Medulla oblongata (tissue), 1 donor: Measurements from ENCODE around the gene ENOX2.
"Not testable (repeated sequence)": the region's sequence is repeated elsewhere in the genome, so short reads cannot be mapped to it uniquely, and the experiment has no call there.

Experiments
- DNase-seq: peaks from one replicate; pipeline ENCODE4 v3.0.0-alpha.2; 2015; ENCODE audit errors: extremely low spot score

Gene ENOX2

DNA sequence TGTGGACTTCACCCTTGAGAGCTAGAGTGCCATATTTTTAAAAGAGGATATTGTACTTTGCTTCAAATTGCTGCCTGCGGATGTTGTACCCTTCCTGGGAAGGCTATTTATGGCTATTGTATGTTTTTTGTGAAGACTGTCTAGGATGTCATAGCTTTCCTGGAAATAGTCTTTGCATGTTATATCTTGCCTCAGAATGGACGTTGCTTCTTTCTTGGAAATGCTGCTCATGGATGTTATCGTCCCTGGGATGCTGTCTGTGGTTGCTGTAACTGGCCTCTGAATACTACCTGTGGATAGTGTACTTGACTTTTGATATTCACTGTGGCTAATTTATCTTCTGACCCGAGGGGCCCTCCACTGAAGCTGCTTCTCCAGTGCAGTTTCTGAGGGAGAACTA lies 146.8 kb downstream of the ENOX2 start:
- DNase-seq: no peak

DNA sequence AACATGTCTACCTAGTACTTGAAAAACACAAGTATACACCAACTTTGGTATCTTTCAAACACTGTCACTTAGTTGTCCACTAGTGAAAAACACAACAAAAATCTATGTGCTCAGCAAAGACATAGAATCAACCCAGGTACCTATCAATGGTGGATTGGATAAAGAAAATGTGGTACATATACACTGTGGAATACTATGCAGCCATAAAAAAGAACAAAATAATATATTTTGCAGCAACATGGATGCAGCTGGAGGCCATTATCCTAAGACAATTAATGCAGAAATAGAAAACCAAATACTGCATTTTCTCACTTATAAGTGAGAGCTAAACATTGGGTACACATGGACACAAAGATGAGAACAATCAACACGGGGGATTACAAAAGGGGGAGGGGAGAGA lies 148.7 kb downstream of the ENOX2 start:
- DNase-seq: no peak

DNA sequence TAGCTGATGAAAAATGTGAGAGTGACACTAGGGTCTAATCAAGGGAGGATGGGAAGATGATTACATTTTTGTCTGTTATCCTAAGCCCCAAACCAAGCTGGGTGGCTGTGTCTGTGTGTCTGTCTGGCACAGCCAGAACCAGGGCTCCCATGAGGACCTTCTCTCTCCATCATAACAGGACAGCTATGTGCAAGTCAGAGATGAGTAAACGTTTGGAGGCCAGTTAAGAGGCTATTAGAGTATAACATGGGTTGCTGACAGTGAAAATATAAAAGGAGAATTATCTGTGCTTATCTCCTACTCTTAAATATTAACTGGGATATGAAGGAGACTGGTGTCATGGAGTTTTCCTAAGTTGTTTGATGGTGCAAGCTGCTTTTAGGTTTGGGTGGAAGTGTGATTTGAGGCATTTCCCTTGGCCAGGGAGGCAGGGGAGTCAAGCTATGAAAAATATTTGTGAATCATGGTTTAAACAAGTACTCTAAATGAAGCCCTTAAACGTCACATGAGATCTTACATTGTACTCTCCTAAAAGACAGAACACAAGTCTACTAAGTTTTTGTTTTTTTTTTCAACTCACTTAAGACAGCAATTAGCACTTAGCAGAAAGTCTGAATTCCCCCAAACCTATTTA lies 156.2 kb downstream of the ENOX2 start:
- DNase-seq: no peak

DNA sequence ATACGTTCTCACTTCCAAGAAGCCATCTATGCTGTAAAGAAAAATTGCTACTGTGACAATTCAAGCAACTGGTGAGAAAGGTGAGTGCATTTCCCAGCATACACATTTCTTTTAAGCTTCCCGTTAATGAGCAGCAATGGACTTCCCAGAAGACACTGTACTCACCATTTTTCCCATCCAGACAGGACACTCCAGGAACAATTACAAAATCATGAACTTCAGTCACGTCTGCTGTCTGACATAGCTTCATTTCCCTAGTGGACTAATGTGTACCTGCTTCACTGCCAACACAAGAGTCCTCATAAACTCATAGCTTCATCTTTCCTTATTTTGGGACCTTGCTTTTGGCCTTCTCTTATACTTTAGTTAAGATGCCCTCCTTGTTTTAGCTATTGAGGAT lies 156.9 kb downstream of the ENOX2 start:
- no peak for DNase-seq

DNA sequence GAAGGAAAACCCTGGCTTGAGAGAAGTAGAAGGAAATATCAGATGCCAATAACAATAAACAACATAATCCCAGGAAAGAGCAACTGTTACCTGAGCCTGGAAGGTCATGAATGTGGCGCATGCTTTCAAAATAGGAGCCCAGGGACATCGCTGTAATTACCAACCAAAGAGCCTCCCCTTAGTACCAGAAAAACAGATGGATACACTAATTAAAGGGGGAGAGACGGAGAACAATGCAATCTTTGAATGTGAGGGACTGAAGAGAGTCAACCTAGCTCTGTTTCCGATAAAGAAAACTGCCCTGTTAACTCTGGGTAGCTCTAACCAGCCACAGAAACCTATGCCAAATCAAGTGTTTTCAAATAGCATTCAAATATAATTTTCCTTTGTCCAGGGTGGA lies 161.4 kb downstream of the ENOX2 start:
- no peak for DNase-seq

DNA sequence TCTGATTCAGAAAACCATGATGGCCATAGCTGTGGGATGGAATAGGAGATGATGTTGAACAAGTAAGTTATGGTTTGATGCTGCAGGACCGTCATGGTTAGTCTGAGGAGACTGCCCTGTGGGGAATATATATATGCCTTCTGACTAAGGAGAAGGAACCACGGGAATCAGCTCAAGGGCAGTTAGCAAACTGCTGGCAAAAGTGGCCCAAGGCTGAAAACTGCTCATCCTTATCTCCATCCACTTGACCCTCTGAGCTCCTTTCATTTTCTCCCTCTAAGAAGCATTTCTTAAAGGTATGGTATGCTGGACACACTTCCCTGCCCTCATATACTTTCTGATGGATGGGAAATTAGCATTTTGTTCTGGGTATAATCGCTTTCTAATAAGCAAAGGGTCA lies 161.9 kb downstream of the ENOX2 start:
- no peak for DNase-seq

DNA sequence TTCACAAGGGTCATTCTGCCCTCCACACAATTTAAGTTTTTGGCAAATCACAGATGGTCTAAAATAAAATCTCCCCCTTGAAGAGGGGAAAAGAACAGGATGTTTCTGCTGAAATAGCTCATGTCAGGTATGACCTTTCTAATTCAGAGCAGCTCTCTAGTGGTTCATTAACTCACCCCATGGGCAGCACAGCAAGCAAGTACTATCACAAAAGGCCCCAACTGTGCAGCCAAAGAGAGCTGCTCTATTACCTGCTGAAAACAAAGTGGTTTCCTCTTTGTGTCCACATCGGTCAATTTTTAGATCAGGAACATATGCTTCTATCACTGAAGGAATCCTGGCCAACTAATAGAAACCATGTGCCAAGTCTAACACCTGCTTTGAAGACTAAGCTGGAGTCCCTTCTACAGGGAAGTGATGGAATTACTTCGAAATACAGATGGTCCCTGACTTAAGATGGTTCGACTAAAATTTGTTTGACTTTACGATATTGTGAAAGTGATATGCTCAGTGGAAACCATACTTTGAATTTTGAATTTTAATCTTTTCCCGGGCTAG lies 164.3 kb downstream of the ENOX2 start:
- DNase-seq: no peak

DNA sequence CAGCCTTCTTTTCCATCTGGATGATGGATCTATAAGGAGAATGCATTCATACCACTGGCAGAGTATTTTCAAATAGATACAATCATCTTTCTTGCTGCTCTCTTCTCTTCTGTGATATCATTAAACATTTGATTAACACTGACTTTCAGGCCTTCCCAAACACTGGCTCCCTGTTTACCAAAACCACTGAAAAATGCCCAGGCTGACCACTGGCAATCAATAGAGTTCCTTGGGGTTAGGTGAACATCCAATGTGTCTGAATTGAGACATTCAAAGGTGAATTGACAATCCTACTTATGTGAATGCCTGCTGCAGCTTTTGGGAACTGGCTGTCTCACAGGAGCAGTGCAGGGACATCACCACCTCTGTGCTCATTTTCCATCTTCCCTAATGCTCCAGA lies 168.3 kb downstream of the ENOX2 start:
- no peak for DNase-seq

DNA sequence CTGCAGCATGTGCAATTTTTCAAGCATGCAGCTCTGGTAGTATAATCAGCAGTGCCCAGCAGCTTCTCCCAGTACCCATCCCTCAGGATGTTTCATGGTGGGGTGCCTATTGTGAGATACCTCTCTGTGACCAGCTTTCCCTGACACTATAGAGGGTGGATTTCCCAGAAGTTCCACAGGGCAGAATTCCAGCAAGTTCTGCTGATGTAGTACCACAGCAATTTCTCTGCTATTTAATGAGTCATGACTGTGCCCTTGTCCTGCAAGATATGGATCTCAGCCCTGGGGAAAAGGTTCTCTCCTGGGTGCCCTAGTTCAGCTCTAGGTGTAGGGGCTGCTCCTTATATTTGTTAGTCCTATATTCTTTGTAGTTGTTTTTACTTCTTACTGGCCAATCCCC lies 174.8 kb downstream of the ENOX2 start:
- no peak for DNase-seq

DNA sequence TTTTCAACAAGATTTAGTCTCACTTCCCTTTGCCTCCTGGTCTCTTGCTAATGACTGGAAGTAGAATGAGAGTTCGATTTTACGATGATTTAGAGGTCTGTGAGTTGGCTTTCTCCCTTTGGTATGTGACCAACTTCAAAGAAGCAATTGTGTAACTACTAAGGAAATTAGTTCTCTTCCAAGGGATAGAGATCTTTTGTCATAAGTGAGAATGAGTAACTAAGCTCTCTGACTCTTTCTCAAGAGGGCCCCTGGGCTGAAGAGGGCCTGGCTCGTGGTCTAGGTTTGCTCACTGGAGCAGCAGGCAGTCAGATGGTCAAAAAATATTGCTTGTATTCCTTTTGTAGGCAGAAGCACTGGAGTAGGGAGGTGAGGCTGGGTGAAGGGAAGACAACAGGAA lies 176.3 kb downstream of the ENOX2 start:
- DNase-seq: no peak

DNA sequence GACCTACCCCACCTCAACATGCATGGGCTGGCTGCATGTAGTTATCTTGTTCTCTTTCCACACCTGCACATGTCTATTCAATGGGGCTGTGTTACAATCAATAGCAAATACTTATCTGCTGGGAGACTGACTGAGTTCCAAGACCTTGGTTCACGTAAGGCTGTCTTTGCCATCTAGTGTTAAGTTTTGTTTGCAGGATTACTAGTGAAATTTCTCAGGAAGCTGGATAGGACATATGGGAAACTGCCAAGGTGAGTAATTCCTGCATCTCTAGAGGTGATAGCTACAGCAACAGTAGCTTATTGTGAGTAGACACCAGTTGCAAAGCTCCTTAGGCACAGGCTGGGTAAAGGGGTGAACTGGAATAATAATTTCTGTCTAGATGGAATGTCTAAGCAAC lies 177.5 kb downstream of the ENOX2 start:
- DNase-seq: no peak

DNA sequence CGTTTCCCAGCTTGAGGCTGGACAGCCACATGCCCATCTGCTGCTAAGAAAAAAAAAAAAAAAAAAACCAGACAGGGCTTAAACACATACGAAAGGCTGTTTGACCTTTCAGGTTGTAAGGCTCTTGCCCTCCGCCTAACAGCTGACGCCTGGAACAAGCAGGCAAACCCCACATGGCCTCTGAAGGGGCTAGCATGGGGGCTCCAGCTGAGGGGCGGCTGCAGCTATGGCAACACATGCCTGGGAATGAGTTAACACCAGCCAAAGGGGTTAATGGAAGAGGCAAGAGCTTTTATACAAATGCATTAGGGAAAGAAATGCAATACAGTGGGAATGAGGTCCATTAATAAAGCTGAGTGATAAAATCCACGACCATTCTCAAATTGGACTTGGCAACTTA lies 183.6 kb downstream of the ENOX2 start:
- no peak for DNase-seq

DNA sequence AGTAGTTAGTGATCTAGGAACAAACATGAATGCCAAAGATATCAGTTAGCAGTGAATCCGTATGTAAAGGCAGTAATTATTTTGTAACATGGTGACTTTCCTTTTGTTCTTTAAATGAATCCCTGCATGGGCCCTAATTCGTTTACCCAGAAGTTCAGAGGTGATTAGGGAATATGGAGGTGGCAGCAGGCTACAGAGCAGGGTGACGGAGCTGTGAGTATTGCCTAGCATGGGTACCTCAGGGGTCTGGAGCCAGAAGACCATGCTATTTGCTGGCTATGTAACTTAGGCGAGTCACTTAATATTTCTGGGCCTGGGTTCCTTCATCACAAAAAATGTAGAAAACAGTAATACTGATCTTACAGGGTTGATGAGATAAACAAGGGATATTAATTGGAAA lies 184.9 kb downstream of the ENOX2 start:
- DNase-seq: no peak

DNA sequence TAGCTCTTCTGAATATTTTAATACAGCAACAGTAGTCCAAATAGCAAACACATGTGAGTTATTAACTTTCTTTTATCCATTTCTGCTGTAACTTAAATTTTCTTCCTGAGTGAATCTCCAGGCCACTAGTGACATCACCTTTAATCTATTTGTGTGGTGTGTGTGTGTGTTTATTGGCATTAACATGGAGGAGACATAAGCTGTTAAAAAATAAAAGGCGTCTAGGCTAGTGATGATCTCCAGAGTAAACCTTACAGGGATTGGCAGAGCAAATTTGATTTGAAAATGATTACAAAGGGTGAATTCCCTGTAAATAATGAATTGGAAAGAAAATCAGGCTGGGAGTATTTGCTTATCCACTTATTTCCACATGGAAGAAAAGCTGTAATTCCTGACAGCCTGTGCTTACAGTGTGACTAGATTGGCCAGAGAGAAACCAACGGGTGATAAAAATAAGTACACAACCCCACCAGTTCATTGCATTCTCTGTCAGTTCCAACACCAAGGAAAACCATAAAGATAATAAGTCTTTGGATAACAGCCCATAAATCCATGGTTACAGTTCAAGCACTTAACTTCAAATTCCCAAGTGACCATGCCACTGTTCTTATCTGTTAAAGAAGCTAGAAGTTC lies 186.1 kb downstream of the ENOX2 start:
- no peak for DNase-seq

DNA sequence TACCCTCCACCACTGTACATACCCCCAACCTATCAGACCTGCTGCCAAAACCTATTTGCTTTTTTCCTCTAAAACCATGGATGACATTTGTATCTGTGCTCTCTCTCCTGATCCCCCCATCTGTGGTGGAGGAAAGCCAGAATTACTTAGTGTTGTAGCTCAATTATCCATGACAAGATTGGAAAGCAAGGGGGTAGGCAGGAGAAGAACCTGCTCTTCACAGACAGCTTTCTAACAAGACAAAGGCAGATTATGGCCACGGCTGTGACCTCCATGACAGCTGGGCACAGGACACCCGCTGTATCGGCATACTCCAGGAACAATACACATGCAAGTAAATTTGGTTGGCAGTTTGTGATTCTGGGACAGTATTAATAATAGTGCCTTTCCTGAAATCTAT lies 186.7 kb downstream of the ENOX2 start:
- DNase-seq: no peak

DNA sequence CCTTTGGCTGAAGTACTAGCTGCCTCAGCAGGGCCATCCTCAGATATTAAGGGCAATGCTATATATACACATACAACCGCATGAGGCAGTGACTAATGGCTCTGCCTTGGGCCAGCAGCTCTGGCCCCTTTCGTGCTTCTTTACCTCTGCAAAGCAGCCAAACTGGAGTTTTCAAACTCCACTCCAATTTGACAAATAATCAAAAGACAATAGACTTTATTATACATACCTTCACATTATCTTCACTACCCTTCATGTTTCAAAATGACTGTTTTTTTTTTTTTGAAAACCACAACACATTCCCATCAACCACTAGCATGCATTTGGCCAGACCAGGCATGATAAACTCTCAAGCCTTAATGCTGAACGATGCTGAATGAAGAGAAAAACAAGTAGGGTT lies 187.7 kb downstream of the ENOX2 start:
- DNase-seq: no peak

DNA sequence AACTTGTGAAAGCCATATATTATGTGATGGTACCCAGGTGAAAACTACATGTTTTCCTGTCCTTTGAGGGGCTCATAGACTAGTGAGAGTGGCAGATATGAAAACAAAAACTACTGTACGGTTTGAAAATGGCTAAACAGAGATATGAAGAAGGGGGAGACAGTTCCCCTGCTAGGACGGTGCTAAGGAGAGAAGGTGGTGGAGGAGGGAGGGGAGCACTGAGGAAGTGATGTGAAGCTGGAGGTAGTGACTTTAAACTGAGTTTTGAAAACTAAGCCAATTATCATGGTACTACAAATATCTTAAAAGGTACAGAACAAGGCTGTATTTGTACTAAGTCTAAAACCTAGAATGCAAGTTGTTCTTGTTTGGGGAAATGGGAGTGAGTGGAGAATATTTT lies 188.3 kb downstream of the ENOX2 start:
- DNase-seq: no peak

DNA sequence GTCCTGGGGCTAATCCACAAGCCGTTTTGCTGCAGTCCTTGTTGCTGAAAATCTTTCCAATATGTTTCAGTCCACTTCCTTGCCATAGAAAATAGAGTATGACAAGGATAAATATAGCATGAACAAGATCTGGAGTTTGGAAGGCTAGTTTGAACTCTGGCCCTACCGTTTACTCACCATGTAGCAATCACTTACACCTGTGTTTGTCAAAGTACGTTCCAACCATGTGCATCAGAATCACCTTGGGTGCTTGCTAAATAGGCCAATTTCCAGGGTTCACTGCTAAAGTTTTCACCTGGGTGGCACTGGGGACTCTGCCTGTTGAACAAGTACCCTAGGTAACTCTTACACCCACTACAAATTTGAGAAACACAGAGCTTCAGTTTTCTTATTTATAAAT lies 188.9 kb downstream of the ENOX2 start:
- no peak for DNase-seq

DNA sequence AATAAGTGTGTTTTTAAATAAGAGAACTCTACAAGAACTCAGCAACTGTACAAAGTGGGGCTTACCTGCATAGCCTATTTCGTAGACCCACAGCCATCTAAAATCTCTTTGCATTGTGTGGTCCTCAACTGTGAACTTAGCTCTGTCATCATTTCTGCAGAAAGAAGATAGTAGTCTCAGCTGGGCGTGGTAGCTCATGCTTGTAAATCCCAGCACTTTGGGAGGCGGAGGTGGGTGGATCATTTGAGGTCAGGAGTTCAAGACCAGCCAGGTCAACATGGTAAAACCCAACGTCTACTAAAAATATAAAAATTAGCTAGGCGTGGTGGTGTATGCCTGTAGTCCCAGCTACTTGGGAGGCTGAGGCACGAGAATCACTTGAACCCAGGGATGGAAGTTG lies 193.8 kb downstream of the ENOX2 start:
- not testable (repeated sequence) for DNase-seq

DNA sequence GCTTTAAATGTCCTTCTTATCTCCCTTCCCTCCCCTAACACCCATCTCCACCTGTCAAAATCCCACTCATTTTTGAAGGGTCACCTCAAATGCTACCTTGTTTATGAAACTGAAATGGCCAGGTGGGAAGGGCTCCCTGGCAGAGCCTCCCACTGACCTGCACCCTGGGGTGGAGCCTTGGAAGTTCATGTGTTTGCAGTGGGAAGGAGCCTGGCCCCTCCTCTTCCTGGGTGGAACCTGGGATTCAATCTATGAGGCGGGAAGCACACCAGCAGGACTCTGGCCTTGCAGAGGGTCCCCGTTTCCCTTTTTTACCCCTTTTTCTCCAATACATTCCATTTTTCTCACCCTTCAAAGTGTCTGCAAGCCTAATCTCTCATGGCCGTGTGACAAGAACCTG lies 197.4 kb downstream of the ENOX2 start:
- no peak for DNase-seq

DNA sequence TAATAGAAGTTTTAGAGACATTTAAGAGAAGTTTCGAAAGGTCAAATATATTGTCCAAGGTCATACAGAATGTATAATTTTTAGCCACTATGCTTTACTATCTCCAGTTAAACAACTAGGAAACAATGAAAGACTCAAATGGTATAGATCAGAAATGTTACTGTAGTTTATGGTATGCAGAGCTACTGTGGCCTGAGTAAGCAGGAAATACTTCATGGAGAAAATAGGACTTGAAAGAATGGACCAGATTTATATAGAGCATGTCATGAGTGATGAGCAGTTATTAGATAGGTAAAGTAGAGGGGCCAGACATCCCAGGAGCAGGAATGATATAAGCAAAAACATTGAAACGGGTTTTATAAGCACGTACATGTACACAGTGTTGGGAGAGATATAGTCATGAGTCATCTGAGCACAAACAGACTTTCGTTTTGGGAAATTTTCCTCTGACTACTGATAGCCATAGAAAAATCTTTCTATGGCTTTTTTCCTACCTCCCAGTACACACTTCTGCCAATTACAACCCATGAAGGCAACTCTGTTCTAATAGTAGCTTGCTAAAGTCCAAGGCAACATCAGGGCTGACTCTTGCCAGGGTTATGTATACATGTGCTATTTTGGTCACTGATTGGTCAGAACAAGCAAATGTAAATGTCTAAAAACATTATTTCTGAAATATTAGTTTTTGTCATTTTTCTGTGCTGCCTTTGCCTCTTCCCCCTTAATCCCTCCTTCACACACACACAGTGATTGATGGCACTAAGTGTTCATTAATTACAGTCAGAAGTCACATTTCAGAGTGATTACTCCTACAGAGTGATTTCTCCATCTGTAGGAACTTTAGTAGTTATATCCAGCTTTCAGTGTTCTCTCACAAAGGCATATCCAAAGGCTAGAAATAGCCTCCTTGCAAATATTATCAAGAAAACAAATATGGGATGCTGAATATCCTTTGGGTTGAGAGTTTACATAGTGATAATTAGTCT lies 198.7 kb downstream of the ENOX2 start:
- DNase-seq: no peak

DNA sequence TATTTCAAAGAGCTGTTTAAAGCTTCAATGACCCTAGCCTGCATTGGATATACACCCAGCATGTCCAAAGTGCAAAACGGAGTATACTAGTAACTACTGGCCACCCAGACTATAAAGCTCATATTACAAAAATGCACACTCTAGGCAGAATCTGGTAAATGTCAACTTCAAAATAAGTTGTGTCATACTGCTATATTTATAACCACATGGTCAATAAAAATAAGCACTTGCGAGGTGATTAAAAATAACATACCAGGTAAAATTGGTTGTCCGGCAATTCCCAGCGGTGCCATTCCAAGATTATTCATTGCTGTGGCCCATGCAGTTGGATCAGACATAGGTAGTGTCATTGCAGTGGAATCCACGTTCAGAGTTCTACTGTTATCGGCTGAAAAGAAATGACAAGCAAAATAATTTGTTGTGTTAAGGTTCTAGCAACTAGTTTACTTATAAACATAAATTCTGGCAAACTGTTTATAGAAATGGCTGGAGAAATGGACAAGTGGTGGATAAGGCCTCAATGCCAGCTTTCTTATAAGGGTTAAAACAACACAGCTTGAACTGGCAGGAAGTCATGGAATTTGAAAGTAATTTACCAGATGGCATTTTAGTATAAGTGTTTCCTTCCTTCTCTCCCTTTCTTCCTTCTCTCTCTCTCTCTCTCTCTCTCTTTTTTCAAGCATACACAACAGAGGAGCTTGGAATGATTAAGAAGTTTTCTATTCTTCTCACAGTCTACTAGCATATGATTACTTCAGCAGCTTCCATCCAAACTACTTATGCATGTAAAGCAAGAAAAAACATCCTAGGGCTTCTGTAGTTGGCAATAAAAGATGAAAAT lies 199.9 kb downstream of the ENOX2 start:
- no peak for DNase-seq
